SK-N-SH treated with all-trans-retinoic acid at 6 μM for 48 hours (cell line): Measurements from ENCODE around the gene RERE.

Experiments
- ATAC-seq: fragments of 200-7000 bp; cut with Tn5 transposase; 3 replicates; pipeline ENCODE4 v1.9.1; 2020; ENCODE audit warnings: mild to moderate bottlenecking, moderate library complexity
- ARNTL ChIP-seq: fragments of 450-650 bp; formaldehyde crosslinking; IDR thresholded peaks from 2 replicates; pipeline ENCODE4 v1.5.0; 2020; ENCODE audit warnings: low read depth, mild to moderate bottlenecking, moderate library complexity, borderline replicate concordance
- BACH2 ChIP-seq: fragments of 250-450 bp; sonication (Bioruptor Pico); IDR thresholded peaks from 2 replicates; pipeline ENCODE4 v1.9.0; 2021; ENCODE audit warnings: mild to moderate bottlenecking, borderline replicate concordance
- CSDC2 ChIP-seq: fragments of 250-450 bp; sonication (Bioruptor Pico); IDR thresholded peaks from 2 replicates; pipeline ENCODE4 v1.5.0; 2020; ENCODE audit warnings: mild to moderate bottlenecking, moderate library complexity
- CSRNP3 ChIP-seq: fragments of 250-450 bp; sonication (Bioruptor Pico); IDR thresholded peaks from 2 replicates; pipeline ENCODE4 v1.5.1; 2021; ENCODE audit warnings: mild to moderate bottlenecking, moderate library complexity
- ESRRG ChIP-seq: fragments of 250-450 bp; sonication (Bioruptor Pico); IDR thresholded peaks from 2 replicates; pipeline ENCODE4 v1.6.1; 2021; ENCODE audit warnings: mild to moderate bottlenecking
- GLIS3 ChIP-seq: fragments of 250-450 bp; sonication (Bioruptor Pico); IDR thresholded peaks from 2 replicates; pipeline ENCODE4 v1.5.0; 2020; ENCODE audit warnings: mild to moderate bottlenecking, moderate library complexity
- ISL1 ChIP-seq: fragments of 250-450 bp; sonication (Bioruptor Pico); IDR thresholded peaks from 2 replicates; pipeline ENCODE4 v2.1.2; 2022; ENCODE audit warnings: mild to moderate bottlenecking, moderate library complexity
- OSR1 ChIP-seq: fragments of 250-450 bp; sonication (Bioruptor Pico); IDR thresholded peaks from 2 replicates; pipeline ENCODE4 v1.8.0; 2022; ENCODE audit warnings: moderate library complexity, mild to moderate bottlenecking, inconsistent platforms
- PATZ1 ChIP-seq: fragments of 250-450 bp; sonication (Bioruptor Pico); IDR thresholded peaks from 2 replicates; pipeline ENCODE4 v1.8.0; 2020; ENCODE audit warnings: mild to moderate bottlenecking, moderate library complexity, borderline replicate concordance
- POU6F1 ChIP-seq: fragments of 250-450 bp; sonication (Bioruptor Pico); IDR thresholded peaks from 2 replicates; pipeline ENCODE4 v1.8.0; 2021; ENCODE audit warnings: low read depth, mild to moderate bottlenecking, moderate library complexity, borderline replicate concordance
- RARB ChIP-seq: fragments of 250-450 bp; sonication (Bioruptor Pico); IDR thresholded peaks from 2 replicates; pipeline ENCODE4 v1.8.0; 2021; ENCODE audit warnings: mild to moderate bottlenecking, moderate library complexity
- SNAI2 ChIP-seq: fragments of 250-450 bp; sonication (Bioruptor Pico); IDR thresholded peaks from 2 replicates; pipeline ENCODE4 v1.5.0; 2020; ENCODE audit warnings: mild to moderate bottlenecking, moderate library complexity
- TCF4 ChIP-seq: fragments of 250-450 bp; sonication (Bioruptor Pico); IDR thresholded peaks from 2 replicates; pipeline ENCODE4 v1.8.0; 2021; ENCODE audit warnings: mild to moderate bottlenecking, moderate library complexity, borderline replicate concordance
- TOX ChIP-seq: fragments of 250-450 bp; sonication (Bioruptor Pico); IDR thresholded peaks from 2 replicates; pipeline ENCODE4 v1.8.0; 2021; ENCODE audit warnings: mild to moderate bottlenecking, moderate library complexity, borderline replicate concordance
- ZFP3 ChIP-seq: fragments of 250-450 bp; sonication (Bioruptor Pico); IDR thresholded peaks from 2 replicates; pipeline ENCODE4 v1.5.0; 2020; ENCODE audit warnings: mild to moderate bottlenecking, moderate library complexity
- ZFP30 ChIP-seq: fragments of 450-650 bp; formaldehyde crosslinking; IDR thresholded peaks from 2 replicates; pipeline ENCODE4 v1.5.0; 2022; ENCODE audit warnings: mild to moderate bottlenecking, moderate library complexity
- ZNF565 ChIP-seq: fragments of 450-650 bp; formaldehyde crosslinking; conservative IDR thresholded peaks from 2 replicates; pipeline ENCODE4 v1.5.0; 2020; ENCODE audit warnings: low read depth, mild to moderate bottlenecking, moderate library complexity
- ZNF70 ChIP-seq: fragments of 450-650 bp; formaldehyde crosslinking; IDR thresholded peaks from 2 replicates; pipeline ENCODE4 v1.5.0; 2020; ENCODE audit warnings: mild to moderate bottlenecking, moderate library complexity
- ZNF8 ChIP-seq: fragments of 450-650 bp; formaldehyde crosslinking; IDR thresholded peaks from 2 replicates; pipeline ENCODE4 v1.5.0; 2020; ENCODE audit warnings: mild to moderate bottlenecking, moderate library complexity
- TF ChIP-seq, protein P1 (sequence below): fragments of 250-450 bp; sonication (Bioruptor Pico); IDR thresholded peaks from 2 replicates; pipeline ENCODE4 v1.5.0; 2020; ENCODE audit warnings: mild to moderate bottlenecking, moderate library complexity
- TF ChIP-seq, protein P2 (sequence below): fragments of 250-450 bp; sonication (Bioruptor Pico); IDR thresholded peaks from 2 replicates; pipeline ENCODE4 v1.5.1; 2020; ENCODE audit warnings: low read depth, mild to moderate bottlenecking, moderate library complexity

The RERE gene

GRCh38 chr1:8533907-8534306, 283.5 kb downstream of the RERE start:
- no peak for ATAC-seq
- TF ChIP-seq SNAI2 (CRISPR knock-in tag) = no peak
- TF ChIP-seq ESRRG (CRISPR knock-in tag) = no peak
- no peak for TF ChIP-seq BACH2 (CRISPR knock-in tag)
- no peak for TF ChIP-seq ZFP3 (CRISPR knock-in tag)
- no peak for TF ChIP-seq RARB
- no peak for TF ChIP-seq TOX (CRISPR knock-in tag)
- TF ChIP-seq, protein P1, sequence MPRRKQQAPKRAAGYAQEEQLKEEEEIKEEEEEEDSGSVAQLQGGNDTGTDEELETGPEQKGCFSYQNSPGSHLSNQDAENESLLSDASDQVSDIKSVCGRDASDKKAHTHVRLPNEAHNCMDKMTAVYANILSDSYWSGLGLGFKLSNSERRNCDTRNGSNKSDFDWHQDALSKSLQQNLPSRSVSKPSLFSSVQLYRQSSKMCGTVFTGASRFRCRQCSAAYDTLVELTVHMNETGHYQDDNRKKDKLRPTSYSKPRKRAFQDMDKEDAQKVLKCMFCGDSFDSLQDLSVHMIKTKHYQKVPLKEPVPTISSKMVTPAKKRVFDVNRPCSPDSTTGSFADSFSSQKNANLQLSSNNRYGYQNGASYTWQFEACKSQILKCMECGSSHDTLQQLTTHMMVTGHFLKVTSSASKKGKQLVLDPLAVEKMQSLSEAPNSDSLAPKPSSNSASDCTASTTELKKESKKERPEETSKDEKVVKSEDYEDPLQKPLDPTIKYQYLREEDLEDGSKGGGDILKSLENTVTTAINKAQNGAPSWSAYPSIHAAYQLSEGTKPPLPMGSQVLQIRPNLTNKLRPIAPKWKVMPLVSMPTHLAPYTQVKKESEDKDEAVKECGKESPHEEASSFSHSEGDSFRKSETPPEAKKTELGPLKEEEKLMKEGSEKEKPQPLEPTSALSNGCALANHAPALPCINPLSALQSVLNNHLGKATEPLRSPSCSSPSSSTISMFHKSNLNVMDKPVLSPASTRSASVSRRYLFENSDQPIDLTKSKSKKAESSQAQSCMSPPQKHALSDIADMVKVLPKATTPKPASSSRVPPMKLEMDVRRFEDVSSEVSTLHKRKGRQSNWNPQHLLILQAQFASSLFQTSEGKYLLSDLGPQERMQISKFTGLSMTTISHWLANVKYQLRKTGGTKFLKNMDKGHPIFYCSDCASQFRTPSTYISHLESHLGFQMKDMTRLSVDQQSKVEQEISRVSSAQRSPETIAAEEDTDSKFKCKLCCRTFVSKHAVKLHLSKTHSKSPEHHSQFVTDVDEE = no peak
- no peak for TF ChIP-seq CSRNP3 (CRISPR knock-in tag)
- TF ChIP-seq ZNF565 (CRISPR knock-in tag) = no peak

DNA sequence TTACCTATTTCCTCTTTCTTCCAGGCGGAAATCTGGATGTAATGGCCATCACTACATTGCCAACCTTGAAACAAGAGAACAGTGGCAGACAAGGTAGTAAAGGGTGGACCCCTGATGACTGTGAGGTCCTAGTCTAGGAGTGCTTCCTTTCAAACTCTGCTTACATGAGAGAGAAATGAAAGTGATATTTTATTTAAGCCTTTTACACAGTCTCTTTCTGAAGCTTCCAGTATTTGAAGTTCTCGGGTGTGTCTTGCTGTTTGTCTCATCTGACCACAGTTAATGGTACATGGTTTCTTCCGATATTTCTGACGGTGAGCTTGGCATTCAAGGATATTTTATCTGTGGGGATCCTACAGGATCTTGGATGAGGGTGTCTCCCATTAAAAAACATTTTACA, 284.3 kb downstream of the RERE start:
- no peak for ATAC-seq
- TF ChIP-seq ARNTL (CRISPR knock-in tag) (no peak), ISL1 (no peak), POU6F1 (no peak), ZFP30 (CRISPR knock-in tag) (no peak), CSDC2 (CRISPR knock-in tag) (no peak), TCF4 (CRISPR knock-in tag) (no peak)

DNA sequence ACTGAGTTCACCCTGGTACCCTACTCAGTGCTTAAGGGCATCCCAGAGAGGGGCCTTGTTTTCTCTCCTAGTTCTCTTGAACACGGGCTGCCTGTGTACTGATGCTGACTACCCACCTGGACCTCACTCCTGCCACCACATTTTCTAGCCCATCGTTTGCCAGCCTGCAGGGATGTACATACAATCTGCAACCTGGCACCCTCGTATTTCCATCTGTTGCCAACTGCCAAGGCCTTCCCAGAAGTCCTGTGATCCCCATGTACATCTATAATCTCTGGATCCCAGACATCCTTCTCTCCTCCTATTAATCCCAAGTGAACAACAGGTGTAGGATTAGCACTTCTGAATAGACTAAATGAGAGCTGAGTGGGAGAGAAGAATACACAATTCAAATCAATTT, 287.5 kb downstream of the RERE start:
- ATAC-seq = no peak
- TF ChIP-seq GLIS3 (CRISPR knock-in tag) = no peak
- TF ChIP-seq ZFP30 (CRISPR knock-in tag) = no peak
- TF ChIP-seq SNAI2 (CRISPR knock-in tag) = no peak
- no peak for TF ChIP-seq PATZ1
- no peak for TF ChIP-seq BACH2 (CRISPR knock-in tag)
- no peak for TF ChIP-seq OSR1 (CRISPR knock-in tag)
- TF ChIP-seq, protein P2, sequence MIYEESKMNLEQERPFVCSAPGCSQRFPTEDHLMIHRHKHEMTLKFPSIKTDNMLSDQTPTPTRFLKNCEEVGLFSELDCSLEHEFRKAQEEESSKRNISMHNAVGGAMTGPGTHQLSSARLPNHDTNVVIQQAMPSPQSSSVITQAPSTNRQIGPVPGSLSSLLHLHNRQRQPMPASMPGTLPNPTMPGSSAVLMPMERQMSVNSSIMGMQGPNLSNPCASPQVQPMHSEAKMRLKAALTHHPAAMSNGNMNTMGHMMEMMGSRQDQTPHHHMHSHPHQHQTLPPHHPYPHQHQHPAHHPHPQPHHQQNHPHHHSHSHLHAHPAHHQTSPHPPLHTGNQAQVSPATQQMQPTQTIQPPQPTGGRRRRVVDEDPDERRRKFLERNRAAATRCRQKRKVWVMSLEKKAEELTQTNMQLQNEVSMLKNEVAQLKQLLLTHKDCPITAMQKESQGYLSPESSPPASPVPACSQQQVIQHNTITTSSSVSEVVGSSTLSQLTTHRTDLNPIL = no peak

DNA sequence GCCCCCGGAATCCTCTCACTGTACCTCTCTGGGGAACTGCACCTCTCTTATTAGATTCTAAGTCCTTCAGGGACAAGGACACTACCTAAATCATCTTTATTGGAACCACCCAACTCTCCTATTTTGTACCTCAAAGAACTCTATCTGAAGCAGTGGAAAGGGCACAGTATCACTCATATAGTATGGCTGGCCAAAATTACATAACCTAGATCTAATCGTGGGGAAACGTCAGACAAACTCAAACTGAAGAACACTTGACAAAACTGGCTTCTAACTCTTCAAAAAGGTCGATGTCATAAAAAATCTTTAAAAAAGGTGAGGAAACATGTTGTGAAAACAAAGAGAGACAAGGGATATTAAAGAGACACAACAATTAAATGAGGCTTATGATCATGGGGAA, 289.5 kb downstream of the RERE start:
- ATAC-seq = no peak
- TF ChIP-seq ZNF70 (CRISPR knock-in tag) (no peak), POU6F1 (no peak), GLIS3 (CRISPR knock-in tag) (no peak), ESRRG (CRISPR knock-in tag) (no peak), ARNTL (CRISPR knock-in tag) (no peak), ZNF8 (no peak), SNAI2 (CRISPR knock-in tag) (no peak), ZFP3 (CRISPR knock-in tag) (no peak), RARB (no peak), OSR1 (CRISPR knock-in tag) (no peak), ZFP30 (CRISPR knock-in tag) (no peak)
- TF ChIP-seq, protein P2 = no peak
